Measurements from ENCODE around the gene ZNF573.

Gene ZNF573

DNA sequence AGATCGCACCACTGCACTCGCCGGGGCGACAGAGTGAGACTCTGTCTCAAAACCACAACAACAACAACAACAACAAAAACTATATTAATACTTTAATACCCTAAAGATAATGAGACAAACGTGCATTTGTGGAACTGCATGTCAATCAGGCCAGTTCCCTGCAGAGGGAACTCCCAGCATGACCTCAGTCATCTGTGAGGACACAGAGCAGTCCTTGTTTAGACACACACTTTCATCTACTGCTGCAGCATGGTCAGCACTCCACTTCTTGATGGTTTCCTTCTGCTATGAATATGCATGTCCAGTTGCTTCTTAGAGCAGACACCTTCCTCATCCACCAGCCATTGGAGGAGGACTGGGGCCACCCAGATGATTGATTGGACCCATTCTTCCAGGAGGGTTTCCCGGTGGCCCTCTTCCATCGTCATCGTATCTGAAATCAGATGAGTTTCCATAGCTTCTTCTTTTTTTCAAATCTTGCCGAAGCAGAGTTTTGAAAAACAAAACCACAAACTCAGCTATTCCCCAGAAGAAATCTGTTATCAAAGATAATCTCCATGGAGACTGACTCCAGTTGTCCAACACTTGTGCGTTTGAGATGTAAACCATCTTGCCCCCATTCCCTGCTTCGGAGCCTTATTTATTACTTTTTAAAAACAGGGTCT is 86.3 kb downstream of the ZNF573 start:
- TF ChIP-seq YY1 (IDR thresholded peaks at IDR 0.05; ENCODE audit: low read depth): no peak
- TF ChIP-seq CEBPB (IDR thresholded peaks at IDR 0.05): no peak
- no peak for TF ChIP-seq NFIC (IDR thresholded peaks at IDR 0.05)

DNA sequence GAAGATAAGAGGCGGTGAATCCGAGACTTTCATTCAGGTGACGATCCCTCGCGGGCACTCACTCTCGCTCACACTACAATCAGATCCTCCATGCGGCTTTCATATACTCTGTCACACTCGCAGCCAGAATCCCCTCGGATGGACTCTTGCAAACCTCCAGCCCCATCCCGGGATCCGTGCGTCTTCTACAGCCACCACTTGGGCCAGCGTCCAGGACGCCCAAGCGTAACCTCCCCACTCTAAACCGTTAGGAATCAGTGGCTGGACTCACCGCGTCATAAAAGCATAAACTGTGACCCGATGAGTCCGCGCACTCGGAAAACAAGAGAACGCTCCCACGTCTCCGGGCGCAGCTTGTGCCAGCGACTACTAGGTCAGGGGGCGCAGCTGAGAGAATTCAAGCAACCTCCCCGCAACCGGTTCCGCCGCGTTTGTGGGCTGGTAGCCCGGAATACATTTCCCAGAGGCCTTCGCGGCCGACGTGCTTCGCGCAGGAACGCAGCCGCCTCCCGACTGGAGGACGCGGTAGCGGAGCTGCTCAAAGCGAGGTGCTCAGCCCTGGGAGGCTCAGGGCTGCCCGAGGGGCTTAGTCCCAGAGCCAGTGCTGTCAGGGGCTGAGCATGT is 87.4 kb downstream of the ZNF573 start:
- no peak for TF ChIP-seq ZBTB7A (IDR thresholded peaks at IDR 0.05; ENCODE audit: low read depth)
- TF ChIP-seq RAD21 (IDR thresholded peaks at IDR 0.05; ENCODE audit: low read depth): no peak
- no peak for TF ChIP-seq FOXM1 (IDR thresholded peaks at IDR 0.05; ENCODE audit: borderline replicate concordance, low read depth)
- TF ChIP-seq, protein P1, sequence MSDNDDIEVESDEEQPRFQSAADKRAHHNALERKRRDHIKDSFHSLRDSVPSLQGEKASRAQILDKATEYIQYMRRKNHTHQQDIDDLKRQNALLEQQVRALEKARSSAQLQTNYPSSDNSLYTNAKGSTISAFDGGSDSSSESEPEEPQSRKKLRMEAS (IDR thresholded peaks at IDR 0.05): no peak
- TF ChIP-seq, protein P2, sequence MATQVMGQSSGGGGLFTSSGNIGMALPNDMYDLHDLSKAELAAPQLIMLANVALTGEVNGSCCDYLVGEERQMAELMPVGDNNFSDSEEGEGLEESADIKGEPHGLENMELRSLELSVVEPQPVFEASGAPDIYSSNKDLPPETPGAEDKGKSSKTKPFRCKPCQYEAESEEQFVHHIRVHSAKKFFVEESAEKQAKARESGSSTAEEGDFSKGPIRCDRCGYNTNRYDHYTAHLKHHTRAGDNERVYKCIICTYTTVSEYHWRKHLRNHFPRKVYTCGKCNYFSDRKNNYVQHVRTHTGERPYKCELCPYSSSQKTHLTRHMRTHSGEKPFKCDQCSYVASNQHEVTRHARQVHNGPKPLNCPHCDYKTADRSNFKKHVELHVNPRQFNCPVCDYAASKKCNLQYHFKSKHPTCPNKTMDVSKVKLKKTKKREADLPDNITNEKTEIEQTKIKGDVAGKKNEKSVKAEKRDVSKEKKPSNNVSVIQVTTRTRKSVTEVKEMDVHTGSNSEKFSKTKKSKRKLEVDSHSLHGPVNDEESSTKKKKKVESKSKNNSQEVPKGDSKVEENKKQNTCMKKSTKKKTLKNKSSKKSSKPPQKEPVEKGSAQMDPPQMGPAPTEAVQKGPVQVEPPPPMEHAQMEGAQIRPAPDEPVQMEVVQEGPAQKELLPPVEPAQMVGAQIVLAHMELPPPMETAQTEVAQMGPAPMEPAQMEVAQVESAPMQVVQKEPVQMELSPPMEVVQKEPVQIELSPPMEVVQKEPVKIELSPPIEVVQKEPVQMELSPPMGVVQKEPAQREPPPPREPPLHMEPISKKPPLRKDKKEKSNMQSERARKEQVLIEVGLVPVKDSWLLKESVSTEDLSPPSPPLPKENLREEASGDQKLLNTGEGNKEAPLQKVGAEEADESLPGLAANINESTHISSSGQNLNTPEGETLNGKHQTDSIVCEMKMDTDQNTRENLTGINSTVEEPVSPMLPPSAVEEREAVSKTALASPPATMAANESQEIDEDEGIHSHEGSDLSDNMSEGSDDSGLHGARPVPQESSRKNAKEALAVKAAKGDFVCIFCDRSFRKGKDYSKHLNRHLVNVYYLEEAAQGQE (IDR thresholded peaks at IDR 0.05; ENCODE audit: low read depth): no peak
- TF ChIP-seq YY1 (IDR thresholded peaks at IDR 0.05; ENCODE audit: low read depth): no peak
- no peak for TF ChIP-seq TAF1 (IDR thresholded peaks at IDR 0.05; ENCODE audit: low read depth)
- TF ChIP-seq TEAD4 (IDR thresholded peaks at IDR 0.05): no peak
- no peak for TF ChIP-seq CREB1 (IDR thresholded peaks at IDR 0.05; ENCODE audit: low read depth)
- TF ChIP-seq EGR1 (IDR thresholded peaks at IDR 0.05): no peak
- TF ChIP-seq EP300 (IDR thresholded peaks at IDR 0.05; ENCODE audit: borderline replicate concordance): no peak
- TF ChIP-seq NFIC (IDR thresholded peaks at IDR 0.05): no peak
- no peak for TF ChIP-seq TCF12 (IDR thresholded peaks at IDR 0.05; ENCODE audit: low read depth)
- TF ChIP-seq CEBPB (IDR thresholded peaks at IDR 0.05): no peak
- TF ChIP-seq, protein P3, sequence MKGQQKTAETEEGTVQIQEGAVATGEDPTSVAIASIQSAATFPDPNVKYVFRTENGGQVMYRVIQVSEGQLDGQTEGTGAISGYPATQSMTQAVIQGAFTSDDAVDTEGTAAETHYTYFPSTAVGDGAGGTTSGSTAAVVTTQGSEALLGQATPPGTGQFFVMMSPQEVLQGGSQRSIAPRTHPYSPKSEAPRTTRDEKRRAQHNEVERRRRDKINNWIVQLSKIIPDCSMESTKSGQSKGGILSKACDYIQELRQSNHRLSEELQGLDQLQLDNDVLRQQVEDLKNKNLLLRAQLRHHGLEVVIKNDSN (IDR thresholded peaks at IDR 0.05): no peak

All from Ishikawa (cell line).